NCI-H2107 (cell line): Measurements from ENCODE around the gene CDK17.

ENCODE experiments used
- DNase-seq: peaks from one replicate; lab custom pipeline; 2025; lab: John Stamatoyannopoulos, UW

The CDK17 gene

GRCh38 chr12:96261557-96261956, 138.7 kb downstream of the CDK17 start:
- no peak for DNase-seq

- no peak for DNase-seq
These were observed 139.6 kb downstream of the CDK17 start for GRCh38 chr12:96260644-96261043.

- DNase-seq = no peak
These were observed 140.0 kb downstream of the CDK17 start for GRCh38 chr12:96260231-96260630.

GRCh38 chr12:96258104-96258961, 141.9 kb downstream of the CDK17 start:
- peak; percentile 87 for DNase-seq

GRCh38 chr12:96257550-96258103, 142.6 kb downstream of the CDK17 start:
- DNase-seq = no peak

- DNase-seq = no peak
These were observed 143.4 kb downstream of the CDK17 start for GRCh38 chr12:96256672-96257361.

GRCh38 chr12:96255077-96255476, 145.2 kb downstream of the CDK17 start:
- DNase-seq = no peak

- no peak for DNase-seq
These were observed 150.0 kb downstream of the CDK17 start for GRCh38 chr12:96250119-96250685.

- peak; percentile 42 for DNase-seq
These were observed 150.8 kb downstream of the CDK17 start for GRCh38 chr12:96249196-96250118.

- peak; percentile 50 for DNase-seq
These were observed 151.9 kb downstream of the CDK17 start for GRCh38 chr12:96248136-96248931.

- DNase-seq = no peak
These were observed 152.7 kb downstream of the CDK17 start for GRCh38 chr12:96247563-96247962.

- no peak for DNase-seq
These were observed 153.2 kb downstream of the CDK17 start for GRCh38 chr12:96246926-96247505.

GRCh38 chr12:96244826-96245225, 155.4 kb downstream of the CDK17 start:
- DNase-seq = no peak

- DNase-seq = no peak
These were observed 157.6 kb downstream of the CDK17 start for GRCh38 chr12:96242597-96242996.

- DNase-seq = no peak
These were observed 158.4 kb downstream of the CDK17 start for GRCh38 chr12:96241846-96242256.

GRCh38 chr12:96241431-96241830, 158.8 kb downstream of the CDK17 start:
- DNase-seq = no peak

GRCh38 chr12:96240656-96241055, 159.6 kb downstream of the CDK17 start:
- no peak for DNase-seq

- DNase-seq = no peak
These were observed 160.3 kb downstream of the CDK17 start for GRCh38 chr12:96239711-96240635.

GRCh38 chr12:96238336-96239047, 161.7 kb downstream of the CDK17 start:
- no peak for DNase-seq
